Duodenal mucosa (tissue), 2 donors: ENCODE measurements around the gene PATZ1.

ENCODE experiments used
- H3K27ac ChIP-seq: one replicate; pipeline ENCODE4 v1.7.0; 2013; ENCODE audit warnings: low read depth, low read length
- H3K27me3 ChIP-seq, 2 donors: one replicate each; pipeline ENCODE4 v1.7.0; 2013; ENCODE audit warnings: low read length in 2 of 2, control low read depth in 1 of 2; ENCODE audit not compliant: insufficient read depth in 2 of 2, control insufficient read depth in 1 of 2
- H3K36me3 ChIP-seq, 2 donors: one replicate each; pipeline ENCODE4 v1.7.0; 2013; ENCODE audit warnings: low read length in 2 of 2, control low read depth in 1 of 2; ENCODE audit not compliant: insufficient read depth in 2 of 2, control insufficient read depth in 1 of 2
- H3K4me1 ChIP-seq, 2 donors: one replicate each; pipeline ENCODE4 v1.7.0; 2013; ENCODE audit warnings: low read length in 2 of 2, control low read depth in 1 of 2; ENCODE audit not compliant: insufficient read depth in 2 of 2, control insufficient read depth in 1 of 2
- H3K4me3 ChIP-seq, 2 donors: one replicate each; pipeline ENCODE4 v1.7.0; 2013; ENCODE audit warnings: low read length in 2 of 2, low read depth in 1 of 2
- H3K9ac ChIP-seq, 2 donors: one replicate each; pipeline ENCODE4 v1.7.0; 2013; ENCODE audit warnings: low read length in 2 of 2, low read depth in 1 of 2
- H3K9me3 ChIP-seq, 2 donors: one replicate each; pipeline ENCODE4 v1.7.0; 2013; ENCODE audit warnings: low read length in 2 of 2, control low read depth in 1 of 2; ENCODE audit not compliant: control insufficient read depth in 1 of 2

PATZ1 gene

GRCh38 chr22:31333641-31334040, 12.5 kb downstream of the PATZ1 start:
- peaks cover 11 to 12% of the 10 kb centered on the region in 2 donors for H3K4me1 ChIP-seq
- peaks cover 51 to 83% of the 10 kb centered on the region in 2 donors for H3K36me3 ChIP-seq
- H3K9ac ChIP-seq: no peak overlapping the region
- no peak overlapping the region for H3K4me3 ChIP-seq
- no peak overlapping the region for H3K27ac ChIP-seq
- no peaks in the 10 kb centered on the region for H3K9me3 ChIP-seq
- H3K27me3 ChIP-seq: no peaks in the 10 kb centered on the region

- H3K27ac ChIP-seq: no peak overlapping the region
- H3K9ac ChIP-seq: no peak overlapping the region
- peaks cover 57 to 84% of the 10 kb centered on the region in 2 donors for H3K36me3 ChIP-seq
- no peak overlapping the region for H3K4me3 ChIP-seq
- H3K4me1 ChIP-seq: peaks cover 5 to 11% of the 10 kb centered on the region in 2 donors
- no peaks in the 10 kb centered on the region for H3K27me3 ChIP-seq
- no peaks in the 10 kb centered on the region for H3K9me3 ChIP-seq
Observed at GRCh38 chr22:31332886-31333285, 13.3 kb downstream of the PATZ1 start.

GRCh38 chr22:31332010-31332409, 14.1 kb downstream of the PATZ1 start:
- H3K9me3 ChIP-seq: no peaks in the 10 kb centered on the region
- no peak overlapping the region for H3K4me3 ChIP-seq
- peaks cover 61 to 85% of the 10 kb centered on the region in 2 donors for H3K36me3 ChIP-seq
- H3K4me1 ChIP-seq: peaks cover 0 to 2% of the 10 kb centered on the region in 2 donors
- H3K27me3 ChIP-seq: no peaks in the 10 kb centered on the region
- no peak overlapping the region for H3K27ac ChIP-seq
- H3K9ac ChIP-seq: no peak overlapping the region

GRCh38 chr22:31329453-31330215, 16.5 kb downstream of the PATZ1 start:
- Histone ChIP-seq H3K9ac (no peak overlapping the region), H3K4me3 (no peak overlapping the region), H3K9me3 (no peaks in the 10 kb centered on the region), H3K4me1 (no peaks in the 10 kb centered on the region), H3K27ac (no peak overlapping the region), H3K27me3 (no peaks in the 10 kb centered on the region), H3K36me3 (peaks cover 60 to 89% of the 10 kb centered on the region in 2 donors)

GRCh38 chr22:31329029-31329428, 17.1 kb downstream of the PATZ1 start:
- no peaks in the 10 kb centered on the region for H3K9me3 ChIP-seq
- H3K27ac ChIP-seq: no peak overlapping the region
- H3K27me3 ChIP-seq: no peaks in the 10 kb centered on the region
- no peak overlapping the region for H3K4me3 ChIP-seq
- H3K9ac ChIP-seq: no peak overlapping the region
- peaks cover 56 to 86% of the 10 kb centered on the region in 2 donors for H3K36me3 ChIP-seq
- no peaks in the 10 kb centered on the region for H3K4me1 ChIP-seq

- Histone ChIP-seq H3K4me1 (no peaks in the 10 kb centered on the region), H3K27ac (no peak overlapping the region)
Observed at GRCh38 chr22:31328544-31328960, 17.6 kb downstream of the PATZ1 start.

GRCh38 chr22:31327806-31328543, 18.2 kb downstream of the PATZ1 start:
- Histone ChIP-seq H3K9ac (no peak overlapping the region), H3K36me3 (peaks cover 50 to 79% of the 10 kb centered on the region in 2 donors), H3K4me3 (no peak overlapping the region), H3K27ac (no peak overlapping the region), H3K27me3 (no peaks in the 10 kb centered on the region), H3K4me1 (no peaks in the 10 kb centered on the region), H3K9me3 (no peaks in the 10 kb centered on the region)

More at GRCh38 chr22:31328544-31328960, 17.6 kb downstream of the PATZ1 start:
- Histone ChIP-seq H3K36me3 (peaks cover 53 to 85% of the 10 kb centered on the region in 2 donors), H3K9ac (no peak overlapping the region), H3K27me3 (no peaks in the 10 kb centered on the region), H3K4me3 (no peak overlapping the region), H3K9me3 (no peaks in the 10 kb centered on the region)

- no peaks in the 10 kb centered on the region for H3K9me3 ChIP-seq
- no peak overlapping the region for H3K27ac ChIP-seq
- no peaks in the 10 kb centered on the region for H3K4me1 ChIP-seq
- no peak overlapping the region for H3K4me3 ChIP-seq
- peaks cover 39 to 69% of the 10 kb centered on the region in 2 donors for H3K36me3 ChIP-seq
- no peak overlapping the region for H3K9ac ChIP-seq
- H3K27me3 ChIP-seq: no peaks in the 10 kb centered on the region
Observed at GRCh38 chr22:31326877-31327276, 19.3 kb downstream of the PATZ1 start.

GRCh38 chr22:31323578-31324550, 22.3 kb downstream of the PATZ1 start:
- Histone ChIP-seq H3K9me3 (no peaks in the 10 kb centered on the region), H3K36me3 (peaks cover 22 to 44% of the 10 kb centered on the region in 2 donors), H3K27ac (no peak overlapping the region), H3K9ac (no peak overlapping the region), H3K27me3 (no peaks in the 10 kb centered on the region), H3K4me1 (no peaks in the 10 kb centered on the region), H3K4me3 (no peak overlapping the region)
